ENCODE data around the gene NAV1. TPM values are rescaled to one million over a fixed set of nuclear protein-coding genes. Genes with fewer than 3 reads are reported as not detected.
"Not testable (repeated sequence)": the region's sequence is repeated elsewhere in the genome, so short reads cannot be mapped to it uniquely, and the experiment has no call there.

NAV1 gene
- total RNA-seq, 1 experiment from 2014 or later, result 45.3 TPM

- TF ChIP-seq, protein P1, sequence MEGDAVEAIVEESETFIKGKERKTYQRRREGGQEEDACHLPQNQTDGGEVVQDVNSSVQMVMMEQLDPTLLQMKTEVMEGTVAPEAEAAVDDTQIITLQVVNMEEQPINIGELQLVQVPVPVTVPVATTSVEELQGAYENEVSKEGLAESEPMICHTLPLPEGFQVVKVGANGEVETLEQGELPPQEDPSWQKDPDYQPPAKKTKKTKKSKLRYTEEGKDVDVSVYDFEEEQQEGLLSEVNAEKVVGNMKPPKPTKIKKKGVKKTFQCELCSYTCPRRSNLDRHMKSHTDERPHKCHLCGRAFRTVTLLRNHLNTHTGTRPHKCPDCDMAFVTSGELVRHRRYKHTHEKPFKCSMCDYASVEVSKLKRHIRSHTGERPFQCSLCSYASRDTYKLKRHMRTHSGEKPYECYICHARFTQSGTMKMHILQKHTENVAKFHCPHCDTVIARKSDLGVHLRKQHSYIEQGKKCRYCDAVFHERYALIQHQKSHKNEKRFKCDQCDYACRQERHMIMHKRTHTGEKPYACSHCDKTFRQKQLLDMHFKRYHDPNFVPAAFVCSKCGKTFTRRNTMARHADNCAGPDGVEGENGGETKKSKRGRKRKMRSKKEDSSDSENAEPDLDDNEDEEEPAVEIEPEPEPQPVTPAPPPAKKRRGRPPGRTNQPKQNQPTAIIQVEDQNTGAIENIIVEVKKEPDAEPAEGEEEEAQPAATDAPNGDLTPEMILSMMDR (conservative IDR thresholded peaks at IDR 0.05), result no peak
- Histone ChIP-seq H3K79me2 (ENCODE audit: low read depth) (no peaks in the 10 kb centered on the region), H3K9me2 (ENCODE audit: insufficient read depth) (no peaks in the 10 kb centered on the region), H3K4me3 (no peak overlapping the region), H3K4me2 (no peak overlapping the region), H2AFZ (no peak overlapping the region), H3K27ac (no peak overlapping the region), H3K27me3 (ENCODE audit: insufficient read depth, low read depth) (no peaks in the 10 kb centered on the region), H3K4me1 (replicated peaks; ENCODE audit: insufficient read depth) (peaks cover 31% of the 10 kb centered on the region), H3F3A (ENCODE audit: insufficient read depth, low read depth) (peaks cover 29% of the 10 kb centered on the region; the same call in 1 of the 2 replicates), H4K20me1 (ENCODE audit: insufficient read depth) (no peaks in the 10 kb centered on the region), H3K36me3 (ENCODE audit: low read depth) (no peaks in the 10 kb centered on the region), H3K9me3 (ENCODE audit: insufficient read depth, low read depth) (no peaks in the 10 kb centered on the region)
- no peak for DNase-seq
- CTCF ChIA-PET, result no interaction called here
- intact Hi-C loops (cut with micrococcal nuclease; ENCODE audit: unreplicated experiment), result no loop called here
- no TSS peak for BruUV-seq (replicated peaks)
- POLR2A ChIA-PET (ENCODE audit: unreplicated experiment), result no interaction called here
Measured at GRCh38 chr1:201491896-201492511, 46.9 kb upstream of the NAV1 start.

- H3K9me2 ChIP-seq (ENCODE audit: insufficient read depth); DNase-seq; H2AFZ ChIP-seq; intact Hi-C loops (cut with micrococcal nuclease; ENCODE audit: unreplicated experiment); H4K20me1 ChIP-seq (ENCODE audit: insufficient read depth); H3K9me3 ChIP-seq (ENCODE audit: insufficient read depth, low read depth); H3K27ac ChIP-seq; H3K79me2 ChIP-seq (ENCODE audit: low read depth); H3K27me3 ChIP-seq (ENCODE audit: insufficient read depth, low read depth); H3K4me2 ChIP-seq; CTCF ChIA-PET; BruUV-seq (replicated peaks); H3K4me3 ChIP-seq; H3K36me3 ChIP-seq (ENCODE audit: low read depth); POLR2A ChIA-PET (ENCODE audit: unreplicated experiment): not testable (repeated sequence)
- peaks cover 26% of the 10 kb centered on the region for H3K4me1 ChIP-seq (replicated peaks; ENCODE audit: insufficient read depth)
- peaks cover 23% of the 10 kb centered on the region; the same call in 1 of the 2 replicates for H3F3A ChIP-seq (ENCODE audit: insufficient read depth, low read depth)
Measured at GRCh38 chr1:201493026-201493656, 45.8 kb upstream of the NAV1 start.

DNA sequence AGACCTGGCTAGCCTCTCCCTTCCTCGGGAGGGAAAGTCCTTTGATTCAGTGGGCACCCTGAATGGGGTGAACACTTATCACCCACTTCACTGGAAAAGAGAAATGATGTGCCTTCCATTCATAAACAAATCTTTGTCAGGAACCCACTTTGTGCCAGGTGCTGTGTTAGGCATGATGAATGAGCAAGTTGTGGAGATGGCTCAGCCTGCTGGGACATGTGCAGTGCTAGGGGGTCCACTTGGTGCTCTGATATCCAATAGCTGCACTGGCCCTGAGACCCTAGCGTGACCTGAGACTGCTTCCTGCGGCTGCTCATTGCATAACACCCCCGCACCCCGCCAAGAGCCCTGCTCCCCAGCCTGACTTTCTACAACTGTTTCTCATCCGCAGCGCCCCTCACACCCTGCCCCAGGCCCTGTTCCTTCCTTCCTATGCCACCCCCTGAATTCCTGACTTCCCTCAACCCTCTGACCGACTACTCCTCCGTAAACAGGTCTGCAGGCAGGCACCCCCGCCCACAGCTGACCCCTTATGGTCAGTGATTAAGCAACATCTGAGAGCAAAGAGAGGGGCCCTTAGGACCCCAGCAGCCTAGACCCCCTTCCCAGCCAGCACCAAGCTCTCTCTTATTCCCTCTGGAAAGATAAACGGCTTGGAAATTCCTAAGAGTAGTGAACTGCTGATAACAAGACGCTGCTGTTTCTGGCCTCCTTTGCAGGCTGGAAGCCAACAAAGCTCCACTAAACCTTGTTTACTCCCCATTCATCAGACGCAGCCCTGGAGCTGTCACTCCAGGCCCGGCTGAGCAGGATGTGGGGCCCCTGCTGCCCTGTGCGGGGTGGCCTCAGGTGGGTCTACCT is 44.9 kb upstream of the NAV1 start:
- H2AFZ ChIP-seq, result no peak overlapping the region
- no peak overlapping the region for H3K4me3 ChIP-seq
- H3F3A ChIP-seq (ENCODE audit: insufficient read depth, low read depth), result peaks cover 16% of the 10 kb centered on the region; the same call in 1 of the 2 replicates
- no peaks in the 10 kb centered on the region for H4K20me1 ChIP-seq (ENCODE audit: insufficient read depth)
- H3K36me3 ChIP-seq (ENCODE audit: low read depth), result no peaks in the 10 kb centered on the region
- intact Hi-C loops (cut with micrococcal nuclease; ENCODE audit: unreplicated experiment), result no loop called here
- H3K4me2 ChIP-seq, result no peak overlapping the region
- no peaks in the 10 kb centered on the region for H3K9me2 ChIP-seq (ENCODE audit: insufficient read depth)
- POLR2A ChIA-PET (ENCODE audit: unreplicated experiment), result interaction anchor here (0.6 kb wide), 1 partner anchor 221 kb away, joined by 3 read pairs; no protein-coding TSS in a partner anchor
- CTCF ChIA-PET, result interaction anchor here (0.8 kb wide), 1 partner anchor 46 kb away, joined by 9 read pairs; no protein-coding TSS in a partner anchor
- no peaks in the 10 kb centered on the region for H3K27me3 ChIP-seq (ENCODE audit: insufficient read depth, low read depth)
- DNase-seq, result no peak
- H3K27ac ChIP-seq, result no peak overlapping the region
- TF ChIP-seq, protein P1 (conservative IDR thresholded peaks at IDR 0.05), result no peak
- TF ChIP-seq EZH2 (IDR thresholded peaks at IDR 0.05; ENCODE audit: low read depth), result no peak
- H3K4me1 ChIP-seq (replicated peaks; ENCODE audit: insufficient read depth), result peaks cover 18% of the 10 kb centered on the region
- H3K79me2 ChIP-seq (ENCODE audit: low read depth), result no peaks in the 10 kb centered on the region
- H3K9me3 ChIP-seq (ENCODE audit: insufficient read depth, low read depth), result no peaks in the 10 kb centered on the region
- no TSS peak for BruUV-seq (replicated peaks)
